ENCODE measurements around the gene NEMP1. TPM values are rescaled to one million over a fixed set of nuclear protein-coding genes. Genes with fewer than 3 reads are reported as not detected.

Gene NEMP1
- total RNA-seq, 1 donor from 2014 or later = 7.8 TPM

Other genes starting within 250 kb of the NEMP1 start
- not detected in 2 replicates for gene SDR9C7, start 144.4 kb downstream of the NEMP1 start, total RNA-seq
- gene RDH16, start 121.2 kb downstream of the NEMP1 start, total RNA-seq = 0.15 TPM in 1 of 2 replicates, not detected in the other
- 3.0 and 7.3 TPM in 2 replicates for gene ZBTB39, start 72.2 kb downstream of the NEMP1 start, total RNA-seq
- gene TAC3, start 62.3 kb downstream of the NEMP1 start, total RNA-seq = not detected in 2 replicates
- gene MYO1A, start 28.7 kb downstream of the NEMP1 start, total RNA-seq = not detected in 2 replicates
- gene NAB2, start 10.3 kb upstream of the NEMP1 start, total RNA-seq = 13.5 and 16.3 TPM in 2 replicates
- 105 and 131 TPM in 2 replicates for gene STAT6, start 32.6 kb upstream of the NEMP1 start, total RNA-seq
- gene LRP1, start 49.7 kb upstream of the NEMP1 start, total RNA-seq = 11.3 and 157 TPM in 2 replicates
- gene LRP1-AS, start 68.8 kb upstream of the NEMP1 start, total RNA-seq = not detected in 2 replicates
- gene NXPH4, start 138.0 kb upstream of the NEMP1 start, total RNA-seq = 0.40 TPM in 1 of 2 replicates, not detected in the other
- 146 and 208 TPM in 2 replicates for gene SHMT2, start 150.9 kb upstream of the NEMP1 start, total RNA-seq
- gene STAC3, start 172.4 kb upstream of the NEMP1 start, total RNA-seq = 1.2 TPM in 1 of 2 replicates, not detected in the other

Data from renal cortical epithelial cell (primary cell).